B cell (primary cell): ENCODE results near the gene AGPAT1. TPM values are rescaled to one million over a fixed set of nuclear protein-coding genes. Genes with fewer than 3 reads are reported as not detected.

Experiments
- ATAC-seq: fragments of 200-7000 bp; cut with Tn5 transposase; one replicate; pipeline ENCODE4 v1.10.0; 2021; ENCODE audit warnings: low read depth, mild to moderate bottlenecking, moderate number of reproducible peaks, moderate library complexity
- CTCF ChIA-PET: fragments of 350-600 bp; sonication (Branson Sonifier 250); formaldehyde crosslinking; loops from one replicate; lab custom pipeline; 2021; ENCODE audit warnings: antibody characterized with exemption, inconsistent platforms; lab: Charles Lee
- POLR2A ChIA-PET: fragments of 350-600 bp; sonication (Branson Sonifier 250); formaldehyde crosslinking; loops from one replicate; lab custom pipeline; 2021; ENCODE audit warnings: antibody characterized with exemption; lab: Charles Lee
- DNase-seq: peaks from one replicate; pipeline ENCODE4 v3.0.0; 2013
- H2AFZ ChIP-seq: 2 replicates; pipeline ENCODE4 v1.6.1; 2012; ENCODE audit warnings: mild to moderate bottlenecking, low read depth, low read length; ENCODE audit not compliant: insufficient read depth, poor library complexity, severe bottlenecking
- H3K27ac ChIP-seq, 2 donors: 1 replicate in 1 of 2; 2 replicates in 1 of 2; pipeline ENCODE4 v1.5.1; 2012 to 2013; ENCODE audit warnings: low read length in 2 of 2, mild to moderate bottlenecking in 2 of 2, moderate library complexity in 1 of 2
- H3K27me3 ChIP-seq, 4 experiments: fragments of 200-600 bp in 1 of 4; sonication (generic) in 1 of 4; replicated peaks in 1 of 4; 1 replicate in 2 of 4; 2 replicates in 2 of 4; pipeline versions ENCODE4 v1.6.1 to v1.7.0; 2013 to 2016; ENCODE audit warnings: low read length in 3 of 4, mild to moderate bottlenecking in 2 of 4, mixed read lengths in 1 of 4, moderate library complexity in 1 of 4; ENCODE audit not compliant: insufficient read depth in 4 of 4, control insufficient read depth in 3 of 4; ENCODE audit errors: control extremely low read depth in 1 of 4
- H3K36me3 ChIP-seq, 2 experiments: replicated peaks in 1 of 2; 1 replicate in 1 of 2; 2 replicates in 1 of 2; pipeline versions ENCODE4 v1.6.1 to v1.7.1; 2013; ENCODE audit warnings: low read length in 1 of 2; ENCODE audit not compliant: insufficient read depth in 2 of 2, control insufficient read depth in 1 of 2; ENCODE audit errors: control extremely low read depth in 1 of 2, extremely low read depth in 1 of 2
- H3K4me1 ChIP-seq, 2 donors: fragments of 200-600 bp in 1 of 2; sonication (generic) in 1 of 2; 1 replicate in 1 of 2; 2 replicates in 1 of 2; pipeline versions ENCODE4 v1.5.1 to v1.6.1; 2013 to 2017; ENCODE audit warnings: low read length in 2 of 2; ENCODE audit not compliant: control insufficient read depth in 2 of 2, insufficient read depth in 2 of 2
- H3K4me2 ChIP-seq: replicated peaks from 2 replicates; pipeline ENCODE3; 2012; ENCODE audit warnings: mild to moderate bottlenecking, low read depth, low read length; ENCODE audit not compliant: poor library complexity, severe bottlenecking
- H3K4me3 ChIP-seq, 5 experiments: fragments of 200-600 bp in 1 of 5; sonication (generic) in 1 of 5; 1 replicate in 3 of 5; 2 replicates in 2 of 5; pipeline versions ENCODE4 v1.5.1 to v1.7.0; 2011 to 2016; ENCODE audit warnings: low read length in 4 of 5, mild to moderate bottlenecking in 4 of 5, low read depth in 2 of 5, control low read depth in 1 of 5, moderate library complexity in 1 of 5; ENCODE audit not compliant: insufficient read depth in 1 of 5; ENCODE audit errors: control extremely low read depth in 1 of 5, extremely low read depth in 1 of 5
- H3K79me2 ChIP-seq: fragments of 200-600 bp; sonication (generic); one replicate; pipeline ENCODE4 v1.6.0; 2016; ENCODE audit warnings: low read length; ENCODE audit not compliant: control insufficient read depth, insufficient read depth
- H3K9ac ChIP-seq: fragments of 200-600 bp; sonication (generic); 2 replicates; pipeline ENCODE4 v1.6.1; 2017; ENCODE audit warnings: mild to moderate bottlenecking, low read length, moderate library complexity
- H3K9me3 ChIP-seq, 3 donors: one replicate each; pipeline versions ENCODE4 v1.6.1 to v1.7.1; 2013; ENCODE audit warnings: low read length in 2 of 3; ENCODE audit not compliant: control insufficient read depth in 2 of 3, insufficient read depth in 1 of 3; ENCODE audit errors: control extremely low read depth in 1 of 3
- H4K20me1 ChIP-seq: 2 replicates; pipeline ENCODE4 v1.6.0; 2012; ENCODE audit warnings: mild to moderate bottlenecking, low read length; ENCODE audit not compliant: insufficient read depth, control insufficient read depth, poor library complexity, severe bottlenecking
- H3K27ac Mint-ChIP-seq: one replicate; pipeline ENCODE4 v1.8.0; 2021; ENCODE audit warnings: mixed read lengths
- H3K27me3 Mint-ChIP-seq: one replicate; pipeline ENCODE4 v1.8.0; 2021; ENCODE audit warnings: mixed read lengths
- H3K4me1 Mint-ChIP-seq: one replicate; pipeline ENCODE4 v1.8.0; 2021; ENCODE audit warnings: mixed read lengths
- H3K4me3 Mint-ChIP-seq: one replicate; pipeline ENCODE4 v1.8.0; 2021; ENCODE audit warnings: mixed read lengths
- H3K9me3 Mint-ChIP-seq: one replicate; pipeline ENCODE4 v1.8.0; 2022; ENCODE audit warnings: mixed read lengths; ENCODE audit not compliant: insufficient read depth
- CTCF ChIP-seq: fragments of 200-600 bp; IDR thresholded peaks from one replicate; pipeline ENCODE4 v1.8.0; 2022; ENCODE audit warnings: antibody characterized with exemption, mild to moderate bottlenecking
- EZH2 ChIP-seq: IDR thresholded peaks from 2 replicates; pipeline ENCODE4 v1.6.1; 2012; ENCODE audit warnings: borderline replicate concordance, low read depth, mild to moderate bottlenecking, moderate library complexity, low read length; ENCODE audit not compliant: insufficient read depth, poor library complexity, severe bottlenecking
- WGBS: methylation state at CpG from one replicate; pipeline ENCODE4 v1.1.5; 2013; ENCODE audit warnings: missing lambda C conversion rate; ENCODE audit not compliant: insufficient coverage; 5-methylcytosine and 5-hydroxymethylcytosine counted together
- intact Hi-C: fragments of 100-400 bp; cut with micrococcal nuclease; formaldehyde crosslinking; loops from one replicate; pipeline ENCODE4 v1.10.0; 2022
- polyA plus RNA-seq: library from polyadenylated mRNA; depleted of rRNA; stranded (reverse); fragments of >200 nt; gene quantifications from 2 replicates; pipeline ENCODE4 v1.2.3, GENCODE V29; 2012
- total RNA-seq, 2 donors: library from RNA; stranded (reverse); fragments of 120-200 nt in 1 of 2; gene quantifications; 1 replicate in 1 of 2; 2 replicates in 1 of 2; pipeline versions ENCODE4 v1.2.3 to v1.2.4, GENCODE V29; 2013 to 2022

The AGPAT1 gene
- total and polyA plus RNA-seq, 2 donors (not counting 1 experiment from before 2014, with no cell fraction given) = 29.8 to 37.1 TPM

- Histone ChIP-seq H3K9ac (peak overlapping the region; percentile 96), H3K27ac (peak overlapping the region; percentile 93 to 97), H3K4me3 (peak overlapping the region; percentile 72 to 99 (median 95)), H3K79me2 (peaks cover 58% of the 10 kb centered on the region), H4K20me1 (no peaks in the 10 kb centered on the region), H3K9me3 (no peaks in the 10 kb centered on the region), H3K4me1 (peaks cover 59 to 77% of the 10 kb centered on the region in 2 donors), H2AFZ (peak overlapping the region; percentile 63), H3K27me3 (no peaks in the 10 kb centered on the region), H3K36me3 (peaks cover 0 to 25% of the 10 kb centered on the region in 2 experiments), H3K4me2 (peak overlapping the region; percentile 91)
- intact Hi-C loops = loop anchor here (10.0 kb wide), 2 partner anchors 457 to 697 kb away; partner anchors contain the start of genes CLIC1 and MICB
- DNase-seq = peak; percentile 43
- POLR2A ChIA-PET = interaction anchor here (0.8 to 1.6 kb wide), 4 partner anchors 13 to 64 kb away, joined by 3 to 10 read pairs (median 6); partner anchors contain the start of gene ATF6B
- peak overlapping the region; percentile 96 for H3K27ac Mint-ChIP-seq
- no peaks in the 10 kb centered on the region for H3K27me3 Mint-ChIP-seq
- H3K4me3 Mint-ChIP-seq = peak overlapping the region; percentile 91
- no peaks in the 10 kb centered on the region for H3K9me3 Mint-ChIP-seq
- WGBS = 37% methylated on average over 13 of the region's 15 CpGs
- CTCF ChIA-PET = interaction anchor here (0.6 to 1.6 kb wide), 6 partner anchors 13 to 102 kb away, joined by 3 to 8 read pairs (median 5); partner anchors contain the start of gene ATF6B
- ATAC-seq = no peak
- no peak for TF ChIP-seq CTCF
- TF ChIP-seq EZH2 = no peak
- peaks cover 79% of the 10 kb centered on the region for H3K4me1 Mint-ChIP-seq
Observed at GRCh38 chr6:32191696-32192607, 16.1 kb upstream of the AGPAT1 start.
